SK-N-DZ (cell line): Measurements from ENCODE around the gene ZCWPW1.

Source experiments
- DNase-seq: peaks from one replicate; pipeline ENCODE4 v3.0.0-alpha.2; 2015; ENCODE audit warnings: low spot score

The ZCWPW1 gene

GRCh38 chr7:100432621-100433275 lies 4.2 kb upstream of the ZCWPW1 start:
- no peak for DNase-seq

DNA sequence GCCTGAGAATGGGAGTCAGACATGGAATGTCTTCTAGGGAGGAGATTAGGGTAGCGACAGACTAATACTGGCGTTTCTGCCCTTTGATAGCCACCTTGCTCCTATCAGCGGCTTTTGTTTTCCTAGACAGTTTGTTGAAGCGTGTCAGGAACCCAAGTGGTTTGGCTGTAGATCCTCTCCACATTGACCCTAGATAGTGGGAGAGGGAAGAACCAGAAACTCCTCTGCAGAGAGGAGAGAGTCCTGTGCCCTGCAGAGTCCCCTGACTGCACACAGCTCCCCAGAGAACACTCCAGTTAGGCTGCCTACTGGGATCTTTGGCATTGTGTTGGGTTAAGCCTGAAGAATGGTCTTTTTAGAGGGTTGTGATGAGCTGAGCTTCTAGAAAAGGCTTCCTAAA lies 3.5 kb upstream of the ZCWPW1 start:
- no peak for DNase-seq

DNA sequence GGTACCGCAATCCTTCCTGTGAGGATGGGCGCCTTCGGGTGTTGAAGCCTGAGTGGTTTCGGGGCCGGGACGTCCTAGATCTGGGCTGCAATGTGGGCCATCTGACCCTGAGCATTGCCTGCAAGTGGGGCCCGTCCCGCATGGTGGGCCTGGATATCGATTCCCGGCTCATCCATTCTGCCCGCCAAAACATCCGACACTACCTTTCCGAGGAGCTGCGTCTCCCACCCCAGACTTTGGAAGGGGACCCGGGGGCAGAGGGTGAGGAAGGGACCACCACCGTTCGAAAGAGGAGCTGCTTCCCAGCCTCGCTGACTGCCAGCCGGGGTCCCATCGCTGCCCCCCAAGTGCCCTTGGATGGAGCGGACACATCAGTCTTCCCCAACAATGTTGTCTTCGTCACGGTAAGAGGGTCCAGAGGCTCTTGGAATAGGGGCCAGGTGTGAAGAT lies 2.8 kb upstream of the ZCWPW1 start:
- DNase-seq: no peak

- DNase-seq: no peak
Observed at GRCh38 chr7:100430493-100431285, 2.2 kb upstream of the ZCWPW1 start.

DNA sequence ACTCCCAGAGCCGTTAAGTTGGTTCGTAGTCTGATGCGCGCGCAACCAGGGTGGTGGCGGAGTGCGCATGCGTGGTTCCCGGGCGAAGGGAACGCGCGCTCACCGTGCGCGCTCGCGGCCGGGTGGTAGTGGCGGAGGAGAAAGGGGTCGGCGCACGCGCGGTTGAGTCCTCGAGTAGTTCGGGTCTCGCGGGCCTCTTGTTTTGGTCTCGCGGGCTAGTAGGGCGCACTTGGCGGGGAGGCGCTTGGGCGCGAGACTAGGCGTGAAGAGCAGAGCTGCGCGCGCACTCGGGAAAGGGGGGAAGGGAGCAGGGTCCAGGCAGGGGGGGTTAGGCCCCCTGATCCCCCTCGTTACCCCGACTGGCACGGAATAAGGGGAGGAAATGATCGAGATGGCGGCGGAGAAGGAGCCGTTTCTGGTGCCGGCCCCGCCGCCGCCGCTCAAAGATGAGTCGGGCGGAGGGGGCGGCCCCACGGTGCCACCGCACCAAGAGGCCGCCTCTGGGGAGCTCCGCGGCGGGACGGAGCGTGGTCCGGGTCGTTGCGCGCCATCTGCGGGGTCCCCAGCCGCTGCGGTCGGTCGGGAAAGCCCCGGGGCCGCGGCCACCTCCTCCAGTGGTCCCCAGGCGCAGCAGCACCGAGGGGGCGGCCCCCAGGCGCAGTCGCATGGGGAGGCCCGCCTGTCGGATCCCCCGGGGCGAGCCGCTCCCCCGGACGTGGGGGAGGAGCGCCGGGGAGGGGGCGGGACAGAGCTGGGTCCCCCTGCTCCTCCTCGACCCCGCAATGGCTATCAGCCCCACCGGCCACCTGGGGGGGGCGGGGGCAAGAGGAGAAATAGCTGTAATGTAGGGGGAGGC lies 1.4 kb upstream of the ZCWPW1 start, which contains the start of gene MEPCE:
MEPCE (plus strand) TSS at position 195 of the 856 bp plus-strand sequence; CDS start at position 383, 188 bp downstream.
- peak; percentile 97 for DNase-seq

GRCh38 chr7:100428967-100429636 lies 599 bp upstream of the ZCWPW1 start:
- peak; percentile 99 for DNase-seq

- DNase-seq: no peak
Observed at GRCh38 chr7:100427762-100428198, 723 bp downstream of the ZCWPW1 start.

DNA sequence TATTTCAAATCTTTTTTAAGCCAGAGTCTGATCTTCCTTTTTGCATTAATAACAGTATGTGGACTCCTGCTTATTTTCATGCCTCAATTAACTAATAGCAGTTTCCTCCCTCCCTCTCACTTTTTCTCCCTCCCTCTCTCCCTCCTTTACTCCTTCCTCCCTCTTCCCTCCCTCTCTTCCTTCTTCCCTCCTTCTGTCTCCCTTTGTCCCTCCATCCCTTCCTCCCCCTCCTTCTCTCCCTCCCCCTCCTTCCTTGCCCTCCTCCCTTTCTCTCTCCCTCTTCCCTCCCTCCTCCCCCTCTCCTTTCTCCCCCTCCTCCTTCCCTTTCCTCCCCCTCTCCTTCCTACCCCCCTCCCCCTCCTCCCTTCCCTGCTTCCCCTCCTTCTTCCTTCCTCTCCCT lies 2.0 kb downstream of the ZCWPW1 start:
- no peak for DNase-seq

GRCh38 chr7:100425347-100425746 lies 3.2 kb downstream of the ZCWPW1 start:
- no peak for DNase-seq

- no peak for DNase-seq
Observed at GRCh38 chr7:100423315-100423714, 5.2 kb downstream of the ZCWPW1 start.

GRCh38 chr7:100419660-100420226 lies 8.8 kb downstream of the ZCWPW1 start:
- DNase-seq: no peak

DNA sequence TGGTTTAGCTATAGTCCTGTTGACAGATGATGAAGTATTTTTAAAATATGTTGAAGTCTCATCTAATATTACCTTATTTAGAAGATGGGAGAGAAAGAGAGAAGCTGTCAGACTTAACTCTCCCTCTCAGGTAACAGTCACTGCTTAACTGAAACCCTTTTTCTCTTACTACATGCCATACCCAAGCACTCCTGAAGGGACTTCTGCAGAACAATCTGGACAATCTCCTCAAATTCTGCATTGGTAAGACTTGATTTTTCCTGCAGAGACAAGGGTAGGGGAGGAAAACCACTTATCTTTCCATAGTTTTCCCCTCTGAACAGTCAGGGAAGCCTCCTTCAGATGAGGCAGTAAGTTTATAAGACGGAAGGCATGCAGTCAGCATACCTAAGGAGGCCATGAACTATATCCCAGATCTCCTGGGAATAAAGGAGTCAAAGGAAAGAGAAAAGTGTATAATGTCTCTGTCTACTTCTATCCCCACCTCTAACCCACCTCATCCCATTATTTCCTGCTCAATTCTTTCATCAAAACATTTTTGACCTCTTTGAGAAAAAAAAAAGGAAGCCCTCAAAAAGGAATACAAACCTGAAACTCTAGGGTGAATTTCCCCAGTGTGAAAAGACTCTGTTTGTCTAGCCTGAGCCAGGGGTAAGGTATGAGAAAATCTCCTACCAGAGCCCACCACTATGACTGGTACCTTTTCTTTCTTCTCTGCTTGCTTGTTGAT lies 9.4 kb downstream of the ZCWPW1 start:
- no peak for DNase-seq

DNA sequence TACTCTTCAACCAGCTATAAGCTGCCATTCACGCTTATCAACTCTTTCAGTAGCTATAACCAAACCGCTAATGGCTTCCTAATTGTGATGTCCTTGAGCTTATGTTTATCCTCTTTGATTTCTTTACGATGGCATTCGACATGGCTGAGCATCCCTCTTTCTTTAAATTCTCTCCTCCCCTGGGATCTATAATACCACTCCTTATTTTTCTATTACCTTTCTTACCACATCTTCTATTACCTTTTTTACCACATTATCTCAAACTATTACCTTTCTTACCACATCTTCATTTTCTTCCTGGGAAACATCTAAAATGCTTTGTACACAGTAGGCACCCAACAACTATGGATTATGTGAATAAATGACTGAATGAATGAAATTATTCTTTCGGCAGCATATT lies 13.1 kb downstream of the ZCWPW1 start:
- no peak for DNase-seq

DNA sequence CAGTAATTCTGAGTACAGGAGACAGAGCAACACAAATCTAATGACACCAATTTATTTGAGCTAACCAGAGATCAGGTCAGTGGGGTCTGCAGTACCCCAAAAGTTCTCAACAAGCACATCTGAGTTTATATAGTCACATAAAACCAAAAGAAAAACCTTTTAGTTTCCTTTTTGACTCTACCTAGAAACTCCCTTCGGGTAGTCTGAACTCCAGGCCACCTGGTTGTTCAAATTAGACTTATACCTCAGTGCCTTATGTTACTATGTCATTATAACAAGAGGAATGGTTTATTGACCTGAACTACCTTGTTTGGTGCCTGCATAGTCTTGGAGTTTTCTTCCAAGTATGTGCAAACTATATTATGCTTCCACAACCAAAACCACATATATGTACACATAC lies 14.6 kb downstream of the ZCWPW1 start:
- DNase-seq: no peak

GRCh38 chr7:100413346-100413745 lies 15.2 kb downstream of the ZCWPW1 start:
- DNase-seq: no peak

GRCh38 chr7:100411101-100411500 lies 17.4 kb downstream of the ZCWPW1 start:
- no peak for DNase-seq

DNA sequence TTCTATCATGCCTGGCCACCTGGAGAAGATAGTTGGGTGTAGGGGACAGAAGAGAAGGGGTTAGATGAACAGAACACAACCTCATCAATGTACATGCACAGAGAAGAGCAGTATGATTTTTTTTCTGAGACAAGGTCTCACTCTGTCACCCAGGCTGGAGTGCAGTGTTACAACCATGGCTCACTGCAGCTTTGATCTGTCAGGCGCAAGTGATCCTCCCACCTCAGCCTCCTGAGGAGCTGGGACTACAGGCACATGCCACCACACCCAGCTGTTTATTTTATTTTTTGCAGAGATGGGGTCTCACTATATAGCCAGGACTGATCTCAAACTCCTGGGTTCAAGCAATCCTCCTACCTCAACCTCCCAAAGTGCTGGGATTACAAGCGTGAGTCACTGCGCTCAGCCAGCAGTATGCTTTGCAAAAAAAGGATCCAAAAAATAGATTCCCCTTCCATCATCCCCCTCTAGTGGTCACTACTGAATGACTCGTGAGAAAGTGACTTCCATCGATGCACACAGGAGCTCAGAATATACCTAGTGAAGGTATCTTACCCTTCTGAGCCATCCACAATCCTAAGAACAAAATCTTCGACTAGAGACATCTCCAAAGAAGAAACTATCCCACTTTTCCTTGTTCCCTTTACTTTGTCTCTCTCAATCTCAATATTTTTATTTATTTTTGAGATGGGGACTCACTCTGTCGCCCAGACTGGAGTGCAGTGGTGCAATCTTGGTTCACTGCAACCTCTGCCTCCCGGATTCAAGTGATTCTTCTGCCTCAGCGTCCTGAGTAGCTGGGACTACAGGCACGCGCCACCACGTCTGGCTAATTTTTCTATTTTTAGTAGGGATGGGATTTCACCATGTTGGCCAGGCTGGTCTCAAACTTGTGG lies 21.0 kb downstream of the ZCWPW1 start:
- DNase-seq: peak; percentile 65

GRCh38 chr7:100406767-100407166 lies 21.7 kb downstream of the ZCWPW1 start:
- no peak for DNase-seq

- DNase-seq: no peak
Observed at GRCh38 chr7:100402241-100402640, 26.3 kb downstream of the ZCWPW1 start.
